ENCODE measurements around the gene GALNT18. TPM values are rescaled to one million over a fixed set of nuclear protein-coding genes. Genes with fewer than 3 reads are reported as not detected.

The GALNT18 gene
- polyA plus RNA-seq, 1 donor (not counting 4 experiments of a cell fraction or from before 2014, with no cell fraction given) = 27.2 TPM

DNA sequence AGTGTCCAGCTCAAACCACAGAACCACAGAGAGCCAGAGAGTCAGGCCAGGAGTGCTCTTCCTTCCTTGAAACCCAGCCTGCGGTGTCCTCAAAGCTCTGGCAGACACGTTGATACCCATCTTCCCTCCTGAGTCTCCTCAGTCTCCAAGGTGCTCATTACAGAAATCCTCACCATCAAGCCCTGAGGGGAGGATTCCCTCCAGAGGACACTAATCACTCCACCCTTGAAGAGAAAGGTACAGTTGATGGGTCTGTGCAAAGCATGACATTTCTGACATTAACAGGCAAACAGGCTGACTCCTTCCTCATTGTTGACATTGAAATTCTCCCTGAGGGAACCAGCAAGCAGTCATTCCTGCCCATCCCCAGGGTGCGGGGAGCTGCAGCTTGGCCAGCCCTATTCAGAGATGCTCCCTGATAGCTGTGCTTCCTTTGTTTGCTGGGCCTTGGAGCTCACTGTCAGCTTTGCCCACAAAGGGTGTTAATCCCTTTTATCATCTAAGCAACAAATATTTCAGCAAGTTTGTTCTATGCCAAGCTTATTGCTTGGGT, 167.1 kb downstream of the GALNT18 start:
- no peaks in the 10 kb centered on the region for H3K79me2 ChIP-seq (ENCODE audit: control insufficient read depth, insufficient read depth, low read length)
- no peak overlapping the region for H3K27ac ChIP-seq (ENCODE audit: control insufficient read depth, insufficient read depth, low read length)
- H3K4me1 ChIP-seq (ENCODE audit: control insufficient read depth, extremely low read depth, insufficient read depth, low read length) = peaks cover 43% of the 10 kb centered on the region
- no peaks in the 10 kb centered on the region for H3K9me3 ChIP-seq (ENCODE audit: control insufficient read depth, low read depth, low read length)
- H3K4me2 ChIP-seq (ENCODE audit: control insufficient read depth, extremely low read depth, insufficient read depth, low read depth, low read length) = no peak overlapping the region
- no peaks in the 10 kb centered on the region for H4K20me1 ChIP-seq (ENCODE audit: control insufficient read depth, extremely low read depth, insufficient read depth, low read length)
- FAIRE-seq = peak; percentile 84
- H2AFZ ChIP-seq (ENCODE audit: control insufficient read depth, low read length) = no peak overlapping the region
- H3K4me3 ChIP-seq (ENCODE audit: control insufficient read depth in 2 of 3, extremely low read depth in 1 of 3, insufficient read depth in 2 of 3, low read depth in 1 of 3, low read length in 3 of 3) = no peak overlapping the region
- H3K9ac ChIP-seq (ENCODE audit: control insufficient read depth, extremely low read depth, insufficient read depth, low read length) = no peak overlapping the region
- no peak for DNase-seq (ENCODE audit: low read depth, low spot score)
- TF ChIP-seq CTCF (optimal IDR thresholded peaks at IDR 0.05 in 1 of 3, IDR thresholded peaks at IDR 0.05 in 1 of 3, conservative IDR thresholded peaks at IDR 0.05 in 1 of 3; ENCODE audit: extremely low read depth in 1 of 3, insufficient read depth in 2 of 3, low read length in 3 of 3) = no peak
- TF ChIP-seq EZH2 (IDR thresholded peaks at IDR 0.05; ENCODE audit: low read length) = no peak
- H3K36me3 ChIP-seq (ENCODE audit: control insufficient read depth in 2 of 2, extremely low read depth in 1 of 2, insufficient read depth in 2 of 2, low read length in 2 of 2) = peaks cover 0 to 2% of the 10 kb centered on the region in 2 experiments
- H3K9me1 ChIP-seq (ENCODE audit: control insufficient read depth, extremely low read depth, insufficient read depth, low read length) = no peaks in the 10 kb centered on the region
- H3K27me3 ChIP-seq (ENCODE audit: control insufficient read depth, extremely low read depth, insufficient read depth, low read length) = no peaks in the 10 kb centered on the region
- dilution Hi-C loops (cut with MboI; ENCODE audit: extremely low pct_ligation_motif_present, low sequenced_read_pairs) = no loop called here

- H2AFZ ChIP-seq (ENCODE audit: control insufficient read depth, low read length) = no peak overlapping the region
- peaks cover 2 to 3% of the 10 kb centered on the region in 2 experiments for H3K36me3 ChIP-seq (ENCODE audit: control insufficient read depth in 2 of 2, extremely low read depth in 1 of 2, insufficient read depth in 2 of 2, low read length in 2 of 2)
- H3K27ac ChIP-seq (ENCODE audit: control insufficient read depth, insufficient read depth, low read length) = no peak overlapping the region
- dilution Hi-C loops (cut with MboI; ENCODE audit: extremely low pct_ligation_motif_present, low sequenced_read_pairs) = no loop called here
- no peaks in the 10 kb centered on the region for H4K20me1 ChIP-seq (ENCODE audit: control insufficient read depth, extremely low read depth, insufficient read depth, low read length)
- no peaks in the 10 kb centered on the region for H3K27me3 ChIP-seq (ENCODE audit: control insufficient read depth, extremely low read depth, insufficient read depth, low read length)
- TF ChIP-seq EZH2 (IDR thresholded peaks at IDR 0.05; ENCODE audit: low read length) (no peak), CTCF (optimal IDR thresholded peaks at IDR 0.05 in 1 of 3, IDR thresholded peaks at IDR 0.05 in 1 of 3, conservative IDR thresholded peaks at IDR 0.05 in 1 of 3; ENCODE audit: extremely low read depth in 1 of 3, insufficient read depth in 2 of 3, low read length in 3 of 3) (peak in 2 of 3 experiments; percentile 11 to 17)
- peak; percentile 94 for FAIRE-seq
- H3K4me3 ChIP-seq (ENCODE audit: control insufficient read depth in 2 of 3, extremely low read depth in 1 of 3, insufficient read depth in 2 of 3, low read depth in 1 of 3, low read length in 3 of 3) = no peak overlapping the region
- H3K9ac ChIP-seq (ENCODE audit: control insufficient read depth, extremely low read depth, insufficient read depth, low read length) = no peak overlapping the region
- H3K4me2 ChIP-seq (ENCODE audit: control insufficient read depth, extremely low read depth, insufficient read depth, low read depth, low read length) = peak overlapping the region; percentile 76
- no peaks in the 10 kb centered on the region for H3K9me1 ChIP-seq (ENCODE audit: control insufficient read depth, extremely low read depth, insufficient read depth, low read length)
- H3K9me3 ChIP-seq (ENCODE audit: control insufficient read depth, low read depth, low read length) = no peaks in the 10 kb centered on the region
- peak; percentile 21 for DNase-seq (ENCODE audit: low read depth, low spot score)
- peaks cover 48% of the 10 kb centered on the region for H3K4me1 ChIP-seq (ENCODE audit: control insufficient read depth, extremely low read depth, insufficient read depth, low read length)
- H3K79me2 ChIP-seq (ENCODE audit: control insufficient read depth, insufficient read depth, low read length) = peaks cover 10% of the 10 kb centered on the region
Measured at GRCh38 chr11:11451501-11452005, 170.3 kb downstream of the GALNT18 start.

All from keratinocyte (primary cell).